Immature natural killer cell (primary cell): ENCODE data around the gene SPRR3. TPM values are rescaled to one million over a fixed set of nuclear protein-coding genes. Genes with fewer than 3 reads are reported as not detected.
"Not testable (repeated sequence)": the region's sequence is repeated elsewhere in the genome, so short reads cannot be mapped to it uniquely, and the experiment has no call there.

Source experiments
- DNase-seq, 3 donors: peaks; one replicate each; pipeline ENCODE4 v3.0.0; 2022; ENCODE audit warnings: mixed read lengths in 1 of 3
- H3K27ac Mint-ChIP-seq, 6 donors: one replicate each; pipeline ENCODE4 v1.8.0; 2020; ENCODE audit warnings: mixed read lengths in 6 of 6, mild to moderate bottlenecking in 5 of 6, inconsistent platforms in 4 of 6, moderate library complexity in 3 of 6
- H3K27me3 Mint-ChIP-seq, 3 donors: one replicate each; pipeline ENCODE4 v1.8.0; 2020 to 2021; ENCODE audit warnings: low read depth in 3 of 3, mild to moderate bottlenecking in 3 of 3, mixed read lengths in 3 of 3, moderate library complexity in 3 of 3, inconsistent platforms in 1 of 3
- H3K36me3 Mint-ChIP-seq, 3 donors: one replicate each; pipeline ENCODE4 v1.8.0; 2020; ENCODE audit warnings: mixed read lengths in 3 of 3, inconsistent platforms in 2 of 3, mild to moderate bottlenecking in 2 of 3
- H3K4me1 Mint-ChIP-seq, 2 donors: one replicate each; pipeline ENCODE4 v1.8.0; 2020; ENCODE audit warnings: inconsistent platforms in 2 of 2, mild to moderate bottlenecking in 2 of 2, mixed read lengths in 2 of 2, moderate library complexity in 1 of 2
- H3K4me3 Mint-ChIP-seq, 5 donors: one replicate each; pipeline ENCODE4 v1.8.0; 2020; ENCODE audit warnings: mild to moderate bottlenecking in 5 of 5, mixed read lengths in 5 of 5, inconsistent platforms in 3 of 5, moderate library complexity in 3 of 5
- H3K9me3 Mint-ChIP-seq, 6 donors: one replicate each; pipeline ENCODE4 v1.8.0; 2020; ENCODE audit warnings: mild to moderate bottlenecking in 6 of 6, mixed read lengths in 6 of 6, inconsistent platforms in 4 of 6, moderate library complexity in 3 of 6
- polyA plus RNA-seq, 3 donors: library from polyadenylated mRNA; unstranded; fragments of 300-500 nt; fragmentation: Illumina TruSeq; gene quantifications; one replicate each; pipeline ENCODE4 v1.2.3, GENCODE V29; 2021

The SPRR3 gene
- polyA plus RNA-seq, 3 donors from 2014 or later, result not detected

DNA sequence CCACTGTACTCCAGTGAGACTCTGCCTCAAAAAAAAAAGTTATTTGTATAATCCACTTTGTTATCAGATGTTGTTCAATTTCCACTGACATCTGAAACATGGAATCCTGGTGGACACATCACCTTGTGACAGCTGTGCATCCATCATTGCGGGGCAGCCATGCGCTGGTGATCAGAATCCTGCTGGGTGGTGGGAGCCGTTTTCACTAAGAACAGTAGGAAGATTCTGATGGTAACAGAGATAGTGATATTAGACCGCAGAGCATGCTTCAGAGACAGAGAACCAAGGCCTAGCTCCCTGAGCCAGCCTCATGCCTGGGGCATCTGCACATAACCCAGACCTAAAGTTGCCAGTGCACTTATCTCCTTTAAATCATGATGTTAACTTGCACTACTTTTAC lies 3.1 kb upstream of the SPRR3 start:
- H3K4me3 Mint-ChIP-seq, result no peak overlapping the region
- H3K4me1 Mint-ChIP-seq, result no peaks in the 10 kb centered on the region
- no peak overlapping the region for H3K27ac Mint-ChIP-seq
- H3K9me3 Mint-ChIP-seq, result peaks cover 0 to 3% (median 0%) of the 10 kb centered on the region in 6 donors
- H3K27me3 Mint-ChIP-seq, result peaks cover 3 to 13% (median 4%) of the 10 kb centered on the region in 3 donors
- H3K36me3 Mint-ChIP-seq, result no peaks in the 10 kb centered on the region
- DNase-seq, result no peak

DNA sequence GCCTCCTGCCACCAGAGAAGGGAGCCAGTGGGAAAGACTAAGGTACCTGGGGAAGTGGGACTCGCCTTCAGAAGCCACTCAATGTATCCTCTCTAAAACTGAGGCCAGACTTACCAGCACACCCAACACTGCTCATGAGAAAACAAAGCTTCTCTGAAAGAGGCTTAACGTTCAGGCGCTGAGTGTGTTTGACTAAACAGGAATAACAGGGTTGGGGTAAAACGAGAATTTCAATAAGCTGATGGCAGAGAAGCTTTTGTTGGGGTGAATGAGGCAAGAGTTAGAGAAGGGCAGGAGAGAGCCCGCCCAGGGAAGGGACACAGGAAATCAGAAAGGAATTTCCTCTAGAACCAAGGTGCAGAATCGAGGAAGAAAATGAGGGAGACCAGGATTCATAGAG lies 1.7 kb upstream of the SPRR3 start:
- Mint-ChIP-seq H3K4me3 (no peak overlapping the region), H3K27me3 (peaks cover 3 to 16% (median 4%) of the 10 kb centered on the region in 3 donors)

DNA sequence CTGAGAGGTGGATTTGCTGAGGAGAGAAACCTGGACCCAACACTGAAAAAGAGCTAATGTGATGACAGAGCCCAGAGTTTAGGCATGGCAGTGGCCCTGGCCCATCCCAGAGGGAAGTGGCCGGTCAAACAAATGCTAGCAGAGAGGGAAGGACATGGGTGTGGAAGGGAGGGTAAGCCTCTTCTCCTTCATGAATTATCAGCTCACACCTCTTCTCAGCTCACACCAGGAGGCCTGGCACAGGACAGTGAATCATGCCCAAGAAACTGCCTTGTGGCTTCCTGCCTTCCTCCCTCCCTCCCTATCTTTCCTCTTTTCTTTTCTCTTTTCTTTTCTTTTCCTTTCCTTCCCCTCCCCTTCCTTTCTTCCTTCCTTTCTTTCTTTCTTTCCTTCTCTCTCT lies 1.3 kb upstream of the SPRR3 start:
- no peaks in the 10 kb centered on the region for H3K36me3 Mint-ChIP-seq
- H3K4me3 Mint-ChIP-seq, result no peak overlapping the region
- no peak for DNase-seq
- H3K9me3 Mint-ChIP-seq, result no peaks in the 10 kb centered on the region
- peaks cover 3 to 12% (median 4%) of the 10 kb centered on the region in 3 donors for H3K27me3 Mint-ChIP-seq
- no peaks in the 10 kb centered on the region for H3K4me1 Mint-ChIP-seq
- no peak overlapping the region for H3K27ac Mint-ChIP-seq

More for the DNA sequence above, 1.7 kb upstream of the SPRR3 start:
- Mint-ChIP-seq H3K4me1 (no peaks in the 10 kb centered on the region), H3K36me3 (no peaks in the 10 kb centered on the region), H3K9me3 (peaks cover 0 to 3% (median 0%) of the 10 kb centered on the region in 6 donors), H3K27ac (no peak overlapping the region)
- DNase-seq, result no peak

DNA sequence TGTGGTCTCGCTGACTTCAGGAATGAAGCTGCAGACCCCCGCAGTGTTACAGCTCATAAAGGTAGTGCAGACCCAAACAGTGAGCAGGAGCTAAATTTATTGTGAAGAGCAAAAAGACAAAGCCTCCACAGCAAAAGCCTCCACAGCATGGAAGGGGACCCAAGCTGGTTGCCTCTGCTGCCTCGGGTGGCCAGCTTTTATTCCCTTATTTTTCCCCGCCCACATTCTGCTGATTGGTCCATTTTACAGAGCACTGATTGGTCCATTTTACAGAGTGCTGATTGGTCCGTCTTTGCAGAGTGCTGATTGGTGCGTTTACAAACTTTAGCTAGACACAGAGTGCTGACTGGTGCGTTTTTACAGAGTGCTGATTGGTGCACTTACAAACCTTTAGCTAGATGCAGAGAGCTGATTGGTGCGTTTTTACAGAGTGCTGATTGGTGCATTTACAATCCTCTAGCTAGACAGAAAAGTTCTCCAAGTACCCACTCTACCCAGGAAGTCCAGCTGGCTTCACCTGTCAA lies 9.7 kb downstream of the SPRR3 start:
- H3K4me1 Mint-ChIP-seq, H3K4me3 Mint-ChIP-seq, DNase-seq, H3K27ac Mint-ChIP-seq, H3K36me3 Mint-ChIP-seq, H3K27me3 Mint-ChIP-seq, H3K9me3 Mint-ChIP-seq: not testable (repeated sequence)

DNA sequence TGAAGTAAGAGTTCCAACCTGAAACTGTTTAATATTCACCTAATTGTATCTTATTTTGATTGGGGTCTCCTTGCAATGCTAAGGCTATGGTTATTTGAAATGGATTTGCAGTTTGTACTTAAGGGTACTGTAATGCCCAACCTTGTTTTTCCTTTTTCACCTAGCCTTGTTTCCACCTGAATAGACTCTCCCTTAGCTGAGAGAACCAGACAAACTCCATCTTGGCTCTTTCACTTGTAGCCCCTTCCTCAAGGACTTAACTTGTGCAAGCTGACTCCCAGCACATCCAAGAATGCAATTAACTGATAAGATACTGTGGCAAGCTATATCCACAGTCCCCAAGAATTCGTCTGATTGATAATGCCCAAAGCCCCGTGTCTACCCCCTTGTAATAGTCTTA lies 20.3 kb downstream of the SPRR3 start:
- H3K27me3 Mint-ChIP-seq, result peaks cover 0 to 16% (median 4%) of the 10 kb centered on the region in 3 donors
- DNase-seq, H3K9me3 Mint-ChIP-seq, H3K4me1 Mint-ChIP-seq, H3K4me3 Mint-ChIP-seq, H3K36me3 Mint-ChIP-seq, H3K27ac Mint-ChIP-seq: not testable (repeated sequence)

DNA sequence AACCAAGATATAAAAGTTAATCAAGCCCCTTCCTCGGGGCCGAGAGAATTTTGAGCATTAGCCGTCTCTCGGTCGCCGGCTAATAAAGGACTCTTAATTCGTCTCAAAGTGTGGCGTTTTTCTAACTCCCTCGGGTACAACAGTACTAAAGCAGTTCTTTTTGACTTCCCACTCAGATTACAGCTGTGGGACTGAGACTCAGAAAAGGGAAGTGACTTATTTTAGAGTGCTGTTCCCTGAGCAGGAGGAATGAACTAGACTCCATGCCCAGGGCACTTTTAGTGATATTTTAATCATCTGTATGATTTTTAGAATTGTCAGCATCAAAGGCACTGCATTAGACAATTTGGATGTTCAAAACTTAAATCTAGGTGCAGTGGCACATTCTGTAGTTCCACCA lies 20.8 kb downstream of the SPRR3 start:
- not testable (repeated sequence) for DNase-seq, H3K9me3 Mint-ChIP-seq, H3K27ac Mint-ChIP-seq, H3K4me1 Mint-ChIP-seq, H3K4me3 Mint-ChIP-seq, H3K36me3 Mint-ChIP-seq
- peaks cover 0 to 14% (median 4%) of the 10 kb centered on the region in 3 donors for H3K27me3 Mint-ChIP-seq

DNA sequence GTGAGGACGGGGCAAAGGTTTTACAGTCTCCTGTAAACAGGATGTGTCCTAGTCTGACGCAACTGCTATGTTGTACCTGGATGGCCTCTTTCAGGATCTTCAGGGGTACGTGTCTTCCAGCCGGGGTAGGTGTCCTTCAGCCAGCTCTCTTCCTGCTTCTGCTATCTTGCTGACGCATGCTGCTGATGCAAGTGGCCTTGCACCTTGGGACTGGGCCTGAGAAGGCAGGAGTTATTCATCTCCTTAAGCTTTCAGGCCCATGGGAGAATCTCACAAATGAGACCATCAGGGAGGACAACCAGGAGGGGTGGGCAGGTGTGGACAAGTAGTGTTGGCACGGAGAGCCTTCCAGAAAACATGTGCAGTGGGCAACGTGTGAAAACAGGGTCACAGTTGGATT lies 21.6 kb downstream of the SPRR3 start:
- Mint-ChIP-seq H3K4me3 (no peak overlapping the region), H3K4me1 (no peaks in the 10 kb centered on the region), H3K9me3 (peaks cover 0 to 4% (median 0%) of the 10 kb centered on the region in 6 donors), H3K27ac (no peak overlapping the region), H3K27me3 (peaks cover 0 to 14% (median 4%) of the 10 kb centered on the region in 3 donors), H3K36me3 (no peaks in the 10 kb centered on the region)
- DNase-seq, result no peak

DNA sequence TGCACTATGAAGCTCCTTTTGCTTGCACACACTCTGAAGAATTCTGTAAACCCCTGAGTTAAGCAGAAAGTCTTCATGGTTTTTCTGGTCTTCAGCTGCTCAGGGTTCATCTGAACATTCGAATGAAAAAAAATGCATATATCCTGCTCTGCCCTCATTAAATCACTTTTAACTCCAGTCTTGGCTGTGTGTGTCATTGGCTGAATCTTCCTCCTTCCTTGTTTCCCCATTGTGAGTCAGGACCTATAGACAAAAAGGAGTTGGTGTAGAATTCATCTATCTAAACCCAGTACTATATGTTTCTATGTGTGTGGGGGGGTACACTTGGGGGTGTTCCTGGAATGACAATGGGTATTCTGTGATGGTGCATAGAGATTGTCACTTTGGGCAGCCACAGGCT lies 22.9 kb downstream of the SPRR3 start:
- H3K4me3 Mint-ChIP-seq, result no peak overlapping the region
- no peaks in the 10 kb centered on the region for H3K36me3 Mint-ChIP-seq
- peaks cover 0 to 4% (median 0%) of the 10 kb centered on the region in 6 donors for H3K9me3 Mint-ChIP-seq
- H3K27ac Mint-ChIP-seq, result no peak overlapping the region
- DNase-seq, result no peak
- peaks cover 0 to 11% (median 5%) of the 10 kb centered on the region in 3 donors for H3K27me3 Mint-ChIP-seq
- H3K4me1 Mint-ChIP-seq, result no peaks in the 10 kb centered on the region

DNA sequence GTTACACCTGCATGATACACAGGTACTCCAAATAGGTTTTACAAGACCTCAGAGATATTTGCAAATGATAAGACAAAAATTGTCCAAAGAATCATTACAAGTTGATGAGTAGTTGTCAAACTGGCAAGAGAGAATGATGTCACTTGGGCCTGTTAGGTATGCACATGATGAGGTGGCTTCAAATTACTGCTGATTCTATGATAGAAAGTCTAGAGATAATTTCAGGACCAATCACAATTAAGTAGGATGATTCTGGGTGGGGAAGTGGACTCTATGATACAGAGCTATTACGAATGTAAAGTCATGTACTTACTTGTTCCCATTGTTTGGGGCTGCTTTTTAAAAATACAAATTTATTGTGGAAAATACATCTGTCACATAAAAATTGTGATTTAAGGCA lies 24.2 kb downstream of the SPRR3 start:
- no peak overlapping the region for H3K4me3 Mint-ChIP-seq
- H3K27me3 Mint-ChIP-seq, result peaks cover 0 to 9% (median 5%) of the 10 kb centered on the region in 3 donors
- no peak for DNase-seq
- H3K4me1 Mint-ChIP-seq, result no peaks in the 10 kb centered on the region
- H3K9me3 Mint-ChIP-seq, result peaks cover 0 to 2% (median 0%) of the 10 kb centered on the region in 6 donors
- H3K36me3 Mint-ChIP-seq, result no peaks in the 10 kb centered on the region
- no peak overlapping the region for H3K27ac Mint-ChIP-seq

DNA sequence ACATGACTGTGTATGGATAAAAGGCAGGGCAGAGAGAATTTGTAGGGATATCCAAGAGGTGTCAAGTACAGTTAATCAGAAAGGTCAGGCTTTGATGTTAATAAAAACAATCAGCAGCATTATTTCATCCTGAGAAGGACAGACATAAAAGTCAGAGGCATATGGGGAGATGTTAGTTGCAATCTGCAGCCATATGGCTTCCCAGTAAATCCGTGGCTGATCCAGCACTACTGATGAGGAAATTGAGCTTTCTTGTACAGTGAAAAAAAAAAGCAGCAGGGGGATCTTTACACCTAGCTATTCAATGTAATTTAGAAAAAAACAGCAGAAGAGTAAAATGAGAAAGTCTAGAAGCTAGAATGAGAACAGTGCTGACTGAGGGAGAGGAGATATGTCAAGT lies 27.2 kb downstream of the SPRR3 start:
- H3K4me1 Mint-ChIP-seq, result no peaks in the 10 kb centered on the region

DNA sequence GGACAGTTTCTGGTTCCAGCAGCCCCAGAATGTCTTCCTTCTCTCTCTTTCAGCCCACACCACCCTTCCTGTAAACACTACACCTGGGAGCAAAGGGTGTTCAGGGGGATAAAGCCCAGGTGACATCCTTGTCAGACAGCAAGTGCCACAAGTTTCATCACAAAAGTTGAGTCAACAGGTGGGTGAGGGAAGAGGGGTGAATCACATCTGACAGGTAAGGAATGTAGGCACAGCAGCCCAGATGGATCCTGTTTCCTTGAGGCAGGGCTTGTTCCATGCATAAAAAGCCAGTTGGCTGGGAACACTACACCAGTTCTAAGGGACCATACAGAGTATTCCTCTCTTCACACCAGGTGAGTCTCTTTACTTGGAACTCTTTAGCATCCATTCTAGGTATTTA lies 29.3 kb downstream of the SPRR3 start, which contains the start of gene SPRR1B:
Gene SPRR1B, plus strand, starts transcription at position 309 of the 400 bp plus-strand sequence. CDS start 1,143 bp downstream, outside the sequence.
- H3K4me3 Mint-ChIP-seq, result no peak within 1 kb of the TSS

More for the DNA sequence above, 27.2 kb downstream of the SPRR3 start:
- Mint-ChIP-seq H3K27ac (no peak overlapping the region), H3K9me3 (peaks cover 0 to 2% (median 0%) of the 10 kb centered on the region in 6 donors), H3K27me3 (peaks cover 0 to 8% (median 3%) of the 10 kb centered on the region in 3 donors), H3K4me3 (no peak overlapping the region), H3K36me3 (no peaks in the 10 kb centered on the region)
- no peak for DNase-seq

DNA sequence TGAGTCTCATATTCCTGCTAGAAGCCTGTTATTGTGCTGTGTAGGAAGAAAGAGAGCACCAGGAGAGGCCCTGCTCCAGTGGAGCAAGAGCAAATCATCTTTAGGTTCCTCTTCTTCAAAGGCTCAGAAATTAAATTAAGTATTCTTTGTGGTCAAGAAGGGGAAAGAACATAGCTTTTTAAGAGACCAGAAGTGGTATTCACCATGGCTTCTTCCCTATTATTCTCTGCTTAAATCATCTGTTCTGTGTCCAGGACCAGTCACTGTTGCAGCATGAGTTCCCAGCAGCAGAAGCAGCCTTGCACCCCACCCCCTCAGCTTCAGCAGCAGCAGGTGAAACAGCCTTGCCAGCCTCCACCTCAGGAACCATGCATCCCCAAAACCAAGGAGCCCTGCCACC lies 30.5 kb downstream of the SPRR3 start:
- Mint-ChIP-seq H3K27me3 (peaks cover 3 to 5% (median 5%) of the 10 kb centered on the region in 3 donors), H3K36me3 (no peaks in the 10 kb centered on the region), H3K4me3 (no peak overlapping the region), H3K27ac (no peak overlapping the region), H3K9me3 (peaks cover 0 to 2% (median 0%) of the 10 kb centered on the region in 6 donors), H3K4me1 (no peaks in the 10 kb centered on the region)
- DNase-seq, result no peak

More for the DNA sequence above, 29.3 kb downstream of the SPRR3 start, which contains the start of gene SPRR1B:
- peaks cover 3 to 8% (median 3%) of the 10 kb centered on the region in 3 donors for H3K27me3 Mint-ChIP-seq
- no peaks in the 10 kb centered on the region for H3K36me3 Mint-ChIP-seq
- H3K9me3 Mint-ChIP-seq, result peaks cover 0 to 2% (median 0%) of the 10 kb centered on the region in 6 donors
- no peak within 1 kb of the TSS for H3K27ac Mint-ChIP-seq
- DNase-seq, result no peak
- no peaks in the 10 kb centered on the region for H3K4me1 Mint-ChIP-seq

DNA sequence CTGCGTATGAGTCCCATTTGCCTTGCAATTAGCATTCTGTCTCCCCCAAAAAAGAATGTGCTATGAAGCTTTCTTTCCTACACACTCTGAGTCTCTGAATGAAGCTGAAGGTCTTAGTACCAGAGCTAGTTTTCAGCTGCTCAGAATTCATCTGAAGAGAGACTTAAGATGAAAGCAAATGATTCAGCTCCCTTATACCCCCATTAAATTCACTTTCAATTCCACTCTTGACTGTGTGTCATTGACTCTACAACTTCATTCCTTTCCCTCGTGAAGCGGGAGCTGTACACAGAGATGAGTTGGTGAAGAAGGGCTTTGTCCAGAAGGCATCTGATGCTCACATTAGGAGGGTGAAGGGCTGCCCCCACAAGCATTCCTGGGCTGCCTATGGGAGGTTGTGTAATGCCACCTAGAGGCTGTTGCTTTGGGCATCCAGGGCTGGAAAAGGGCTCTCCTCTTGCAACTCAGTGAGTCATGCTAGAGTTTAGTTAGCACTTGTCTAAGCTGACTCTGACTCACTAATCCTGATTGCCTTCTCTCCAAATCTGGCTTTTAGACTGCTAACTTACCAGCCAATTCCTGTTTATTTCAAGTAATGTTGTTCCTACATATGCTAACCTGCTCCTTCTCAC lies 31.2 kb downstream of the SPRR3 start:
- Mint-ChIP-seq H3K4me1 (no peaks in the 10 kb centered on the region), H3K4me3 (no peak overlapping the region), H3K27ac (no peak overlapping the region), H3K36me3 (no peaks in the 10 kb centered on the region), H3K9me3 (peaks cover 0 to 2% (median 0%) of the 10 kb centered on the region in 6 donors), H3K27me3 (peaks cover 3 to 5% (median 5%) of the 10 kb centered on the region in 3 donors)
- no peak for DNase-seq

DNA sequence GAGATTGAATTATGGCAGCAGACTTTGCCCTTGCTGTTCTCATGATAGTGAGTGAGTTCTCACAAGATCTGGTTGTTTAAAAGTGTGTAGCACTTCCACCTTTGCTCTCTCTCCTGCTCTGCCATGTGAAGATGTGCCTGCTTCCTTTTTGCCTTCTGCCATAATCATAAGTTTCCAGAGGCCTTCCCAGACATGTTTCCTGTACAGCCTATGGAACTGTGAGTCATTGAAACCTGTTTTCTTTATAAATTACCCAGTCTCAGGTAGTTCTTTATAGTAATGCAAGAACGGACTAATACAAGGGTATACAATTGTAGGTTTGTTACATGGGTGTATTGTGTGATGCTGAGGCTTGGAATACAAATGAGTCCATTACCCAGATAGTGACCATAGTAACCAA lies 33.7 kb downstream of the SPRR3 start:
- DNase-seq, result no peak
- H3K27me3 Mint-ChIP-seq, result peaks cover 2 to 5% (median 3%) of the 10 kb centered on the region in 3 donors
- no peaks in the 10 kb centered on the region for H3K4me1 Mint-ChIP-seq
- no peaks in the 10 kb centered on the region for H3K36me3 Mint-ChIP-seq
- H3K27ac Mint-ChIP-seq, result no peak overlapping the region
- H3K9me3 Mint-ChIP-seq, result no peaks in the 10 kb centered on the region
- H3K4me3 Mint-ChIP-seq, result no peak overlapping the region
